ENCODE measurements around the gene HOXA10. TPM values are rescaled to one million over a fixed set of nuclear protein-coding genes. Genes with fewer than 3 reads are reported as not detected.

Gene HOXA10
- total RNA-seq, 1 donor from 2014 or later, result not detected

DNA sequence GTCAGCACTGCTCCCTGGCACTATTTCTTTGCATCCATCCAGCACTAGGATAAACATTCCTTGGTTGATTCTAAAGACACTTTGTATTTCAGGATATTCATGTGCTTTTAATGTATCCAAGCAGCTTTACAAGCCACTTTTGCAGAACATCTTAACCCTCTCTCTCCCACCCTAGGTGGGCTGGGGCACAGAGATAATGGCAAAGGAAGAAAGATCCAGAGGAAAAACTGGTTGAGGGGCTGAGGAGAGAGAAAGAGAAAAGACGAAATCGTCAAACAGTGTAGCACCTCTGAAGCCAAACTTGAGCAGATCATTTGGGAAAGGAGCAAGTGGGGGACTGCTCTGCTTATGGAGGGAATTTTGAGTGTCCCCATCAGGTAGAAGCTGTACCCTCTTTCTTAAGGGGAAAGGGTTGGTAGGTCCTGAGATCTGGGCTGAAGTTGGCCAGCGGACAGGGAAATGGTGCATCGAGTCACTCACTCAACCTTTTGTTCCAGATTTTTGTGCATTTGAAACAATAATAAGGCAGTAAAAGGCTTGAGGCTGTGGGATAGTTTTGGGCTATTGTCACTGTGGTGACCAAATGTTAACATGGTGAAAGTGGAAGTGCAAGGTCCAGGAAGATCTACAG, 30.0 kb upstream of the HOXA10 start:
- intact Hi-C loops (cut with micrococcal nuclease), result no loop called here

GRCh38 chr7:27203365-27203953, 29.3 kb upstream of the HOXA10 start:
- intact Hi-C loops (cut with micrococcal nuclease), result no loop called here

GRCh38 chr7:27202862-27203134, 28.7 kb upstream of the HOXA10 start:
- intact Hi-C loops (cut with micrococcal nuclease), result no loop called here

DNA sequence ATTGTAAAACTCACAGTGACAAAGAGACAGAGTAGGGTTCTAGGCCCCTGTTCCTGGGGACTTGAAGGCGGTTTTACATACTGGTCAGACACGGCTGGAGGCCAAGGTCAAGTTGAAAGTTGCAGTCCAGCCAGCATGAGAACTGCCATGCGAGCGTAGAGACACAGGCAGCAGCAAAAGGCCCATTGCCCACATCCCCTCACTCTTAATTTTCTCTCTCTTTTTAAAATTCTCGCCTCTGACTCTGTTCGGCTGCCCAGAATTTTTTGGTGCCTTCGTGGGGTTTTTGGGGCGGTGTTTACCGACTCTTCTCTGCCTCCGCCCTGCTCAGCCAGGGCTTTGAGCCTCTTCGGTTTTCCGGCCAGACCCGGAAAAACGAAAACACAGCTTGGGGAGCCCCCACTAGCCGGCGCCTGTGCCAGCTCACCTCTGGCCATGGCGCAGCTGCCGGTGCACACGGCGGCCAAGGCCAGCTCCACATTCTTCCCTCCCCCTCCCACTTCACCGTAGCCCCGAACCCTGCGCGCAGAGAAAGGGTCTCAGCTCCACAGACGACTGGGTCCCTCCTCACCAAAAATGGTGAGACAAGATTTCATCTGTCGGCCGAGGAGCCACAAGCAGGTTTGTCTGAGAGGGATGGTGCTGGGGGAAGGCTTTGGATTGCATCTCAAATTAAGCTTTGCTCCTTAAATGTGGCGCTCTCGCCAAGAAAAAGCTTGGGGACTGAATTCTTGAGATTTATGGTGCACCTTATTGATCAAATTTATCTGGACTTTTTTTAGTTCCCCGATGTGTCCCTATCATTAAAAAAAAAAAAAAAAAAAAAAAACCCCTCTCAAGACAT, 28.1 kb upstream of the HOXA10 start:
- intact Hi-C loops (cut with micrococcal nuclease), result no loop called here

- intact Hi-C loops (cut with micrococcal nuclease), result no loop called here
These were observed 27.5 kb upstream of the HOXA10 start for GRCh38 chr7:27201580-27202017.

DNA sequence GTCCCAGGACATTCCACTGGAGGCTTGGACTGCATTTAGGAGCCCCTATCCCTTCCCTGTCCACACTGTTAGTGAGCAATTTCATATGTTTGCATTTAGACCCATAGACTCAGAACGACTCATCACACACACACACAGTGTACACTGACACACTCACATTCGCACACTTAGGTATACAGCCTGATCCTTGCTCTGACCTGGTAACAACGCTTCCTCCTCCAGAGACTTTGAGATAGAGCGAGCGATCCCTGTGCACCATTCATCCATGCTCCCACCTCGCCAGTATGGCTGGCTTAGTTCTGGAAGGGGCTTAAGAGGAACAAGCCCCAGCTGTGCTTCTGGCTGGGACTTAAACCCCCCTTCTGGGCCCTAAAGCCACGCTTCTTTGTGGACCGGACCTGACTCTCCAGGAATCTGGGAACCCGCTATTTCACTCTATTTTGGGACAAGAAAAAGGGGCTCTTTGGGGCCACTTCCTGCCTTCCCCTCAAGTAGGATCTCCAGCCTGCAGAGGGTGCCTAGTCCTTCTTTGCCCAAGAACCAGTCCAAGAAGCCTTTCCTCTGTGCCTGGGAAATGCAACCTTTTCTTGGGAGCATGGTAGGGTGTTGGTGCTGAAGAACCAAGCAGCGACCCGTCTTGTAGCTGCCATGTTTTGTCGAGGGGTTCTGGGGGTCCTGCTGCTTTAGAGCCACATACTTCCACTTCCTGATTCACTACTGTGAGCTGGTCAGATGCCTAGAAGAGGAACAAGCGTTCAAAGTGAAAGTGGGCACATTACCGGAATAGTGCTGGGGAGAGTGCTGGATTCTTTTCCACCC, 26.9 kb upstream of the HOXA10 start:
- intact Hi-C loops (cut with micrococcal nuclease), result no loop called here

DNA sequence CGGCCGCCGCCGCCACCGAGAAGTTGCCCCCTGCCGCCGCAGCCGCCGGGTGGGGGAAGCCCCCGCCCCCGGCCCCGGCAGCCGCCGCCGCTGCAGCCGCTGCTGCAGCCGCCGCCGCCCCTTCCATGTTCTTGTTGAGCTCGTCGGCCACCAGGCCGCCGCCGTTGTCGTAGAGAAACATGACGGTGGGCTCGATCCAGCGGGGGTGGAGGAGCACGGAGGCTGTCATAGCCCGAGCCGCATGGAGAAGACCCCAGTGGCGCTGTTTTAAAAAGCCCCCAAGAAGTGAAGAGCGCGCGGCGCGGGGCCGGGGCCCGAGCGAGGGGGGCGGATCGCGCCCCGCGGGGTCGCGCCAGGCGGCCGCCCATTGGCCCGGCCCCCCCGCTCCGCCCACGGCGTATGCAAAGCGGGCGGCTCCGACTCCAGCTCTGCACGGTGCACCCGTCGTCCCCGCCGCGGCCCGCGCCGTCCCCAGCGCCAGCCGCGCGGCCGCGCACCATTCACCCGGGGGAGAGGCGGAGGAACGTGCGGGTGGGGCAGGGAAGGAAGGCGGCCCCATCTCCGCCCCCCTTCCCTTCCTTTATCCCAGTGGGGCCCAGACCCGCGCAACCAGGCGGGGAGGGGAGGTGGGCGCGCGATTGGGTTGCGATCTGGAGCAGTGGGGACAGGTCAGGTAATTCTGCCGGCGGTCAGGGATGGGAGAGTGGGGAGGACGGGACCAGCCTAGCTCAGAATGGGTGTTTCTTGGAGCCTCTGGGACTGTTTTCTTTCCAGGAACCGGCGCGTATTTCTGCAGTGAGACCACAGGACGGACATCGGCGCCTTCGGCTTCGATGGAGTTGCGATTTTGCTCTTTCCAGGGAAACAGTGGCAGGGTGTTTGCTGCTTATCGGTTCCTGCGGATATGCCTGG, 26.0 kb upstream of the HOXA10 start, which contains the start of gene HOXA13:
Gene HOXA13 (minus strand): TSS at position 243 of the 912 bp plus-strand sequence. CDS start 14 bp downstream, at position 229.
- intact Hi-C loops (cut with micrococcal nuclease), result loop anchor here (2.0 to 5.0 kb wide), 3 partner anchors 27 to 1427 kb away; no protein-coding TSS in a partner anchor

- intact Hi-C loops (cut with micrococcal nuclease), result loop anchor here (2.0 to 5.0 kb wide), 3 partner anchors 26 to 1428 kb away; no protein-coding TSS in a partner anchor
These were observed 25.0 kb upstream of the HOXA10 start for GRCh38 chr7:27198871-27199801.

DNA sequence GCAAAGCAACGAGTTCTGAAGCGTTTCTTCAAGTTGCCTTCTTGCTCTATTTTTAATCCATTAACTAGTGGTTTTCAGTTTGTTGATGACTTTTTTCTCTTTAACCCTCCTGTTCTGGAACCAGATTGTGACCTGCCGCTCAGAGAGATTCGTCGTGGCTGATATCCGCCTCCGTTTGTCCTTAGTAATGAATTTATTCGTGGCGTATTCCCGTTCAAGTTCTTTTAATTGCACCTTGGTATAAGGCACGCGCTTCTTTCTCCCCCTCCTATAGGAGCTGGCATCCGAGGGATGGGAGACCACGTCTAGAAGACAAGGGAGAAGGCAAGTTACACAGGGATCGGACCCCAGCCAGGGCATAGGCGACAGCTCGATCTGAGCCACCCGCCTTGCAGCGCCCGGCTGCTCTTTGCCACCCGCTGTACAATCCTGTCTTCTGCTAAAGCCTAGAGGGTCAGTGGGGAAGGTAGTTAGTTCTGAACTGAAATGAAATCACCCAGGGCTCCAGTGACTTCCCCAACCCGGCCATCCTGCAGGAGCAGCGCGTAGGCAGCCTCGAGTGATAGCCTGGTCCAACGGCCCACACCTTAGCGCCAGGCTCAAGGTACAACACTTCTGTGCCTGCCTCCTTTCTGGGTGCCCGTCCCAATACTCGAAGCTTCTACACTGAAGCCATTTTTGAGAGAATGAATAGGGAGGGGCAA, 24.2 kb upstream of the HOXA10 start:
- intact Hi-C loops (cut with micrococcal nuclease), result loop anchor here (2.0 to 5.0 kb wide), 3 partner anchors 25 to 1429 kb away; no protein-coding TSS in a partner anchor

DNA sequence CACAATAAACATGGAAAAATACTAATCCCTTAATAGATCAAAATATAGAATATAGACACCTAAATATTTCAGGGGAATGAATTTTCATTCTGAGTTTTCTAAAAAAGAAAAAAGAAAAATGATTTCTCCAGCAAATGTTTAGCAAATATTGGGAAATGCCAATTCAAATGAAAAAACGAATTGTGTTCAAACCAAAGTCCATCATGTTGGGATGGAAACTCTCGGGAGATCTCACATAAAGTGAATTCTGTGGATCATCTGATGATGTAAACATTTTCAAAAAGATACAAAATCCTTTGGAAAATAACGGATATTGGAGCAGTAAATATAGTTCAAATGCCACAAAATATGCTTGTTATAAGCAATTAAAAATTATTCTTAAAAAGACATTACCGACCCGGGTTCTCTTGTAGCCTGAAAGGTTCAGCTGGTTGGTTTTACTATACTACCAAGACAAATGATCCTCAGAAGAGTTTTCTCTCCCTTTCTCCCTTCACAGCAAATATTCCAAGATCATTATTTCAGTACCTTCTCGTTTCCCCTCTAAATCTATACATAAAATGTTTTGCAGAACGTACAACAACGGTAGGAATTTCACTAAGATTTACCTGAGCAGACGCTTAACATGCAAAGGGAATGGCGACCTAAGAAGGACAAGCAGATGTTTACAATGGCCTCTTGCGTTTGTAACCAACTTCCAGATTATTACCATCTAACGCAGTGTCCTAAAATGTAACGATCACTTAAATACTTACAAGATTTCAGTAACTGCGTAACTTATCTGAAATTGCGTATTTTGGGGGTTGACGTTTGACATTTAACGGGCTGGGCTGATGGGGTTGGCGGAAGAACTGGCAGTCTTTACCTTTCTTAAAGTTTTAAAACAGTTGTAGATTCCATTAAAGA, 23.3 kb upstream of the HOXA10 start:
- intact Hi-C loops (cut with micrococcal nuclease), result loop anchor here (2.0 to 5.0 kb wide), 7 partner anchors 25 to 1655 kb away; no protein-coding TSS in a partner anchor

- intact Hi-C loops (cut with micrococcal nuclease), result loop anchor here (1.0 to 5.0 kb wide), 11 partner anchors 34 to 1656 kb away; no protein-coding TSS in a partner anchor
These were observed 22.2 kb upstream of the HOXA10 start for GRCh38 chr7:27196287-27196767.

GRCh38 chr7:27194686-27195379, 20.7 kb upstream of the HOXA10 start:
- intact Hi-C loops (cut with micrococcal nuclease), result loop anchor here (5.0 kb wide), 2 partner anchors 33 to 1432 kb away; no protein-coding TSS in a partner anchor

DNA sequence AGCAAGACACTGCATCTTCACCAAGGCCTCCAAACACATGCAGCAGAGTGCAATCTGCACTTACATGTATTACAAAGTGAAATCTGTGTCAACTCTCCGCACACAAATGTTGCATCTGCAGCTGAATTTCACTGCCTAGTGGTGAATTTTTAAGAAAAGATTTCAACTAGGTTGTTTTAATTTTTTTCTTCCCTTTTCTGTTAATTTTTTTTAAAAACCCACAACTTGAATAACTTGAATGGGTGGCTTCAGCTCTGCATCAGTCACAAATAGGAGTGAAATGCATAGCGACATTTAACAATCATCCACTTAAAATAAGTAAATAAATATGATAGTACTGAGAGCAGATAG, 19.9 kb upstream of the HOXA10 start:
- intact Hi-C loops (cut with micrococcal nuclease), result no loop called here

GRCh38 chr7:27193335-27194001, 19.3 kb upstream of the HOXA10 start:
- intact Hi-C loops (cut with micrococcal nuclease), result no loop called here

DNA sequence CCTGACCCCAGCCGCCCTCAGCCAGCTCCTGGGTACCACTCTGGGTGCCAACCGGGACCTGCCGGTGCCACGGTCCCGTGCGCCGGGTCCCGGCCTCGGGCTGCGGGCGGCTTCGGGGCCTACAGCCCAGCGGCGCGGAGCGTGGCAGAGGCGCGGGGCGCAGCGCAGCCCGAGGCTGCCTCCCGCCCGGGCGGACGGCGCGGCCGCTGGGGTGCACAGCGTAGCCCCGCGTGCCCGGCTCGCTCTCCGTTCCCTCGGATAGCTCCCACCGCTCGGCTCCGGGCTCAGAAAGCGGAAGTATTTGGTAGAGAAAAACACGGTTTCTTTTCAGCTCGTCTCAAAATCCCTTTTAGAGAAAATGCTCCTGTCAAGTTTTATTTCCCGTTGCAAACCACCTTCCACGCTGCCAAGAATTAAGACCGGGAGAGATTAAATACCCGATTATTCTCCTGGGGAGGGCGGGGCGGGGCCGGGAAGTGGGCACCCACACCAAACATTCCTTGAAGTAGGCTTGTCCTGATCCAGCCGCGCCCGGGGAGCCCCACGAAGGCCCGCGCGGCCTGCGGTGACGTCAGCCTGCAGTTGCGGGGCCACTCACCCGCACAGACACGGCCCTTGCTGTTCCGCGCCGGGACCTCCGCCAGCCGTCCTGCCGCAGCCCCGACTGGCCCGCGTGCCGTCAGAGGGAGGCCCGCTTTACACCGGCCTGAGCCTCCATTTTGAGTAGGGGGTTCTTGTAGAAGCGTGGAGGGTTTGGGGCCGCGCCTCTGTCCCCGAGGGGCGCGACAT, 18.6 kb upstream of the HOXA10 start:
- intact Hi-C loops (cut with micrococcal nuclease), result no loop called here
